ENCODE results near the gene DNAH11. TPM values are rescaled to one million over a fixed set of nuclear protein-coding genes. Genes with fewer than 3 reads are reported as not detected.

DNAH11 gene
- total and polyA plus RNA-seq, 2 of the 8 experiments (the other 6 are each of a cell fraction or from before 2014, with no cell fraction given) = 1.8 to 4.9 TPM

GRCh38 chr7:21915140-21915539 lies 372.3 kb downstream of the DNAH11 start:
- FAIRE-seq (no peak), DNase-seq (ENCODE audit: low read depth in 1 of 2, low spot score in 2 of 2) (no peak)
- no peak overlapping the region for H4K5ac ChIP-seq (ENCODE audit: insufficient read length, low read depth, low read length)
- POLR2A ChIA-PET (ENCODE audit: partially characterized antibody) = interaction anchor here (2.4 kb wide), 1 partner anchor 31 kb away, joined by 9 read pairs; the partner anchor contains the start of gene CDCA7L
- peaks cover 0 to 9% of the 10 kb centered on the region in 2 experiments for H4K20me1 ChIP-seq (replicated peaks in 1 of 2; ENCODE audit: control insufficient read depth in 1 of 2, insufficient read depth in 2 of 2, low read length in 2 of 2)
- no peak overlapping the region for H4K91ac ChIP-seq (replicated peaks; ENCODE audit: insufficient read length, low read length)
- H3K27ac ChIP-seq (ENCODE audit: low read depth, low read length) = no peak overlapping the region
- H2BK5ac ChIP-seq (ENCODE audit: low read depth, low read length) = no peak overlapping the region
- no peak overlapping the region for H3K4me2 ChIP-seq (ENCODE audit: insufficient read depth in 1 of 2, low read depth in 2 of 2, low read length in 2 of 2)
- no peak overlapping the region for H3K4me3 ChIP-seq (ENCODE audit: extremely low read depth in 1 of 4, insufficient read depth in 2 of 4, low read depth in 3 of 4, low read length in 4 of 4)
- H3K23me2 ChIP-seq (ENCODE audit: low read depth, low read length) = no peaks in the 10 kb centered on the region
- CTCF ChIA-PET (ENCODE audit: partially characterized antibody) = interaction anchor here (0.6 to 1.2 kb wide), 3 partner anchors 13 to 147 kb away, joined by 3 to 4 read pairs (median 3); no protein-coding TSS in a partner anchor
- H2AK5ac ChIP-seq (ENCODE audit: low read depth, low read length) = no peak overlapping the region
- no peak overlapping the region for H2BK20ac ChIP-seq (ENCODE audit: low read length)
- H3K9ac ChIP-seq (replicated peaks in 1 of 4; ENCODE audit: extremely low read depth in 1 of 4, low read depth in 3 of 4, low read length in 3 of 4) = no peak overlapping the region
- no peak overlapping the region for H3K18ac ChIP-seq (ENCODE audit: extremely low read depth, low read length)
- peaks cover 0 to 2% (median 0%) of the 10 kb centered on the region in 4 experiments; a peak in 1 of 7 replicates for H3K4me1 ChIP-seq (replicated peaks in 1 of 4; ENCODE audit: control insufficient read depth in 3 of 4, insufficient read depth in 4 of 4, low read length in 3 of 4)
- H2BK12ac ChIP-seq (ENCODE audit: low read depth, low read length) = no peak overlapping the region
- WGBS, 2 experiments (ENCODE audit: extremely low coverage in 1 of 2, insufficient coverage in 1 of 2, insufficient read length in 1 of 2, insufficient replicate concordance in 2 of 2, low coverage in 1 of 2, low lambda C conversion rate in 2 of 2, missing lambda C conversion rate in 1 of 2) = 92% methylated on average over 3 of the region's 3 CpGs; no CpG with 5 or more reads in 1 of the 2 experiments
- H4K8ac ChIP-seq (ENCODE audit: extremely low read depth, insufficient read depth, low read length) = no peak overlapping the region
- H2AFZ ChIP-seq (ENCODE audit: low read length) = no peak overlapping the region
- TF ChIP-seq USF2 (IDR thresholded peaks at IDR 0.05; ENCODE audit: low read length) = no peak
- no peak for TF ChIP-seq CBX8 (IDR thresholded peaks at IDR 0.05; ENCODE audit: borderline replicate concordance, low read depth, low read length)
- no peak for TF ChIP-seq CHD1 (IDR thresholded peaks at IDR 0.05; ENCODE audit: low read depth, low read length)
- TF ChIP-seq CTBP2 (IDR thresholded peaks at IDR 0.05; ENCODE audit: borderline replicate concordance, insufficient read depth, insufficient read length, low read length) = no peak
- TF ChIP-seq CEBPB (IDR thresholded peaks at IDR 0.05; ENCODE audit: low read depth, low read length) = no peak
- no peak overlapping the region for H2BK120ac ChIP-seq (replicated peaks; ENCODE audit: low read depth, low read length)
- H3K36me3 ChIP-seq (ENCODE audit: control insufficient read depth in 2 of 4, insufficient read depth in 4 of 4, low read length in 3 of 4) = peaks cover 10 to 43% (median 25%) of the 10 kb centered on the region in 4 experiments
- peaks cover 16% of the 10 kb centered on the region for H3K79me1 ChIP-seq (ENCODE audit: low read depth, low read length)
- H3K79me2 ChIP-seq (ENCODE audit: control insufficient read depth in 1 of 2, insufficient read depth in 2 of 2, low read length in 2 of 2) = peaks cover 3 to 46% of the 10 kb centered on the region in 2 experiments; a peak in 3 of 4 replicates
- no peak overlapping the region for H3K14ac ChIP-seq (ENCODE audit: insufficient read length)
- H3K4ac ChIP-seq (replicated peaks; ENCODE audit: insufficient read length, low read depth, low read length) = no peak overlapping the region
- no peaks in the 10 kb centered on the region for H3K27me3 ChIP-seq (replicated peaks in 1 of 4; ENCODE audit: control insufficient read depth in 3 of 4, extremely low read depth in 1 of 4, insufficient read depth in 3 of 4, low read length in 3 of 4)
- no peak overlapping the region for H3K23ac ChIP-seq (ENCODE audit: insufficient read length)
- H3K56ac ChIP-seq (replicated peaks; ENCODE audit: insufficient read length, low read depth, low read length) = no peak overlapping the region
- no peaks in the 10 kb centered on the region for H3K9me3 ChIP-seq (ENCODE audit: insufficient read depth in 2 of 2, low read depth in 1 of 2, low read length in 1 of 2)
- H2BK15ac ChIP-seq (ENCODE audit: low read length) = no peak overlapping the region
